ENCODE results near the gene S100A6. TPM values are rescaled to one million over a fixed set of nuclear protein-coding genes. Genes with fewer than 3 reads are reported as not detected.

S100A6 gene
- total RNA-seq, 1 experiment from 2014 or later: 1,521 TPM

DNA sequence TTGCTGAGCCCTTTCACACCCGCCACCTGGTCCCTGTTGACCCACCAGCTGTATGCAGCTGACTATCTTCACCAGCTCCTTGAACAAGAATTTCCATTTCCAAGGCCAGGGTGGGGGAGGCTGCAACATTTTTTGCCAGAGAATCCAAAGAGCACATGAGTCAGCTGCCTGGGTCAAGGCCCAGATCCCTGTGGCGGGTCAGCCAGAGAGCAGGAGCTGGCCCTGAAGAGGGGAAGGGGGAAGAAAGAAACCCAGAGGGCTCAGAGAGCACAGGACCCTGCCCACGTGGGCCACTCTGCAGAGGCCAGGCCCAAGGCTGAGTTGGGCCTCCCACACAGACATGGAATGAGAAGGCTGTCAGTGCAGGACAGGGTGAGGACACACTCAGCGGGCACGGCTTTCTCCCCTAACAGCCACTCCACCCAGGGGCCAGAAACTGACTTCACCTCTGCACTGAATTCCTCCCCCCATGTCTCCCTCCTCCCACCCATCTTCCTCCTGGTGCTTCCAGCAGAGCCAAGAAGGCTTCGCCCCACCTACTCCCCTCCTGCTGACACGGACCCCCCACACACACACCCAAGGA lies 28.9 kb downstream of the S100A6 start:
- Mint-ChIP-seq H3K9me3 (ENCODE audit: low read depth, unreplicated experiment) (no peaks in the 10 kb centered on the region), H3K4me1 (ENCODE audit: low read depth, unreplicated experiment) (peaks cover 52% of the 10 kb centered on the region), H3K36me3 (ENCODE audit: insufficient read depth, unreplicated experiment) (peaks cover 12% of the 10 kb centered on the region), H3K27ac (ENCODE audit: unreplicated experiment) (no peak overlapping the region), H3K27me3 (ENCODE audit: unreplicated experiment) (no peaks in the 10 kb centered on the region), H3K4me3 (ENCODE audit: low read depth, unreplicated experiment) (no peak overlapping the region)
- BruUV-seq (replicated peaks): no TSS peak
- peak; percentile 47 for DNase-seq
- intact Hi-C loops (cut with micrococcal nuclease; ENCODE audit: unreplicated experiment): loop anchor here (2.0 kb wide), 1 partner anchor 242 kb away; no protein-coding TSS in a partner anchor
- CTCF ChIA-PET: interaction anchor here (1.0 to 1.5 kb wide), 3 partner anchors 9 to 120 kb away, joined by 4 to 5 read pairs (median 4); partner anchors contain the start of gene S100A13
- TF ChIP-seq, protein P1, sequence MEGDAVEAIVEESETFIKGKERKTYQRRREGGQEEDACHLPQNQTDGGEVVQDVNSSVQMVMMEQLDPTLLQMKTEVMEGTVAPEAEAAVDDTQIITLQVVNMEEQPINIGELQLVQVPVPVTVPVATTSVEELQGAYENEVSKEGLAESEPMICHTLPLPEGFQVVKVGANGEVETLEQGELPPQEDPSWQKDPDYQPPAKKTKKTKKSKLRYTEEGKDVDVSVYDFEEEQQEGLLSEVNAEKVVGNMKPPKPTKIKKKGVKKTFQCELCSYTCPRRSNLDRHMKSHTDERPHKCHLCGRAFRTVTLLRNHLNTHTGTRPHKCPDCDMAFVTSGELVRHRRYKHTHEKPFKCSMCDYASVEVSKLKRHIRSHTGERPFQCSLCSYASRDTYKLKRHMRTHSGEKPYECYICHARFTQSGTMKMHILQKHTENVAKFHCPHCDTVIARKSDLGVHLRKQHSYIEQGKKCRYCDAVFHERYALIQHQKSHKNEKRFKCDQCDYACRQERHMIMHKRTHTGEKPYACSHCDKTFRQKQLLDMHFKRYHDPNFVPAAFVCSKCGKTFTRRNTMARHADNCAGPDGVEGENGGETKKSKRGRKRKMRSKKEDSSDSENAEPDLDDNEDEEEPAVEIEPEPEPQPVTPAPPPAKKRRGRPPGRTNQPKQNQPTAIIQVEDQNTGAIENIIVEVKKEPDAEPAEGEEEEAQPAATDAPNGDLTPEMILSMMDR (IDR thresholded peaks at IDR 0.05; ENCODE audit: unreplicated experiment): no peak

DNA sequence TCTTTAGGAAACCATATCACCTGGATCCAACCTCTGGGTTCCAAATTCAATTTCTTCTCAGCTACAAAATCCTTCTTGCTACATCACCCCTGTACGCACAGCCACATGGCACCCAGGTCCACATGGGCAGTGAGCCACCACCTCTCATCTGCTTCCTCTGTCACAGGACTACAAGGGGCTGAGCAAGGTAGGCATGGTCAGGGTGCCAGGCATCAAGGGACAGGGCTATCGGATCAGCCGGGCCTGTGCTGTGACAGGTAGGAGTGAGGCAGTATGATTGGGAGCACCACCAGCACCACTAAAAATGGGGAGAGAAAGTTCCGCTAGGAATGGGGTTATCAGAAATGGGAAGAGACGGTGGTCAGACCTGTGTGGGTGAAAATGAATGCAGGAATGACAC lies 29.4 kb downstream of the S100A6 start:
- TF ChIP-seq, protein P1 (IDR thresholded peaks at IDR 0.05; ENCODE audit: unreplicated experiment): no peak
- Mint-ChIP-seq H3K4me1 (ENCODE audit: low read depth, unreplicated experiment) (peaks cover 47% of the 10 kb centered on the region), H3K36me3 (ENCODE audit: insufficient read depth, unreplicated experiment) (peaks cover 12% of the 10 kb centered on the region), H3K27ac (ENCODE audit: unreplicated experiment) (no peak overlapping the region), H3K9me3 (ENCODE audit: low read depth, unreplicated experiment) (no peaks in the 10 kb centered on the region), H3K4me3 (ENCODE audit: low read depth, unreplicated experiment) (no peak overlapping the region), H3K27me3 (ENCODE audit: unreplicated experiment) (peaks cover under 1% of the 10 kb centered on the region)
- intact Hi-C loops (cut with micrococcal nuclease; ENCODE audit: unreplicated experiment): loop anchor here (2.0 kb wide), 1 partner anchor 242 kb away; no protein-coding TSS in a partner anchor
- CTCF ChIA-PET: interaction anchor here (1.0 to 1.5 kb wide), 3 partner anchors 9 to 121 kb away, joined by 4 to 5 read pairs (median 4); partner anchors contain the start of gene S100A13
- BruUV-seq (replicated peaks): no TSS peak
- no peak for DNase-seq

DNA sequence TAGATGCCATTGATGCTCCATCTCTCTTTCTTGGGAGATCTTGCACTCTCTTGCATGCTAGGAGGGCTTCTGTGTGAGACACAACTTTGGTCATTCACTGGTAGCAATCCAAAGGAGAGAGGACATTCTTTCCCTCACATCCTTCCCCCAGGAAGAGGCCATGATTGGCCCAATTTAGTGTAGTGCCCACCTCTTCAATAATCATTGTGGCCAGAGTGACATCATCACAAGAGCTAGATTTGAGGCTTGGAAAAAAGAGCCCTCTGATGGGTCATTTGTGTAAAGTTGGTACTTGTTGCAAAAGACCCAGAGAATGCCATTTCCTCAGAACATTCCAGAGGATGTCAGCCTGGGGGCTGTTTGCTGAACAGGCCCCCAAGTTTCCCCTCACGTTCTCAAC lies 30.2 kb downstream of the S100A6 start:
- peaks cover 8% of the 10 kb centered on the region for H3K27me3 Mint-ChIP-seq (ENCODE audit: unreplicated experiment)
- peaks cover 39% of the 10 kb centered on the region for H3K4me1 Mint-ChIP-seq (ENCODE audit: low read depth, unreplicated experiment)
- intact Hi-C loops (cut with micrococcal nuclease; ENCODE audit: unreplicated experiment): no loop called here
- BruUV-seq (replicated peaks): no TSS peak
- no peaks in the 10 kb centered on the region for H3K9me3 Mint-ChIP-seq (ENCODE audit: low read depth, unreplicated experiment)
- peaks cover 7% of the 10 kb centered on the region for H3K36me3 Mint-ChIP-seq (ENCODE audit: insufficient read depth, unreplicated experiment)
- CTCF ChIA-PET: interaction anchor here (0.7 kb wide), 1 partner anchor 267 kb away, joined by 3 read pairs; no protein-coding TSS in a partner anchor
- no peak overlapping the region for H3K4me3 Mint-ChIP-seq (ENCODE audit: low read depth, unreplicated experiment)
- TF ChIP-seq, protein P1 (IDR thresholded peaks at IDR 0.05; ENCODE audit: unreplicated experiment): no peak
- no peak for DNase-seq
- H3K27ac Mint-ChIP-seq (ENCODE audit: unreplicated experiment): no peak overlapping the region

DNA sequence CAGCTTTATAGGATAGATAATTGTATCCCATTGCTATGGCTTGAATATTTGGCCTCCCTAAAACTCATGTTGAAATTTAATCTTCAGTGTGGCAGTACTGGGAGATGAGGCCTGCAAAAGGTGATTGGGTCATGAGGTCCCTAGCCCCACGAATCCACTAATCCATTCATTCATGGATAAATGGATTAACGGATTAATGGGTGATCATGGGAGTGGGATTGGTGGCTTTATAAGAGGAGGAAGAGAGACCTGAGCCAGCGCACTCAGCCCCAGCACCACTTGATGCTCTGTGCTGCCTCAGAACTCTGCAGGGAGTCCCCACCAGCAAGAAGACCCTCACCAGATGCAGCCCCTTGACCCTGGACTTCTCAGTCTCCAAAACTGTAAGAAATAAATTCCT lies 32.0 kb downstream of the S100A6 start:
- H3K4me1 Mint-ChIP-seq (ENCODE audit: low read depth, unreplicated experiment): peaks cover 22% of the 10 kb centered on the region
- TF ChIP-seq, protein P1 (IDR thresholded peaks at IDR 0.05; ENCODE audit: unreplicated experiment): no peak
- CTCF ChIA-PET: no interaction called here

More for the DNA sequence above, 32.0 kb downstream of the S100A6 start:
- no TSS peak for BruUV-seq (replicated peaks)
- DNase-seq: no peak
- Mint-ChIP-seq H3K27me3 (ENCODE audit: unreplicated experiment) (peaks cover 26% of the 10 kb centered on the region), H3K9me3 (ENCODE audit: low read depth, unreplicated experiment) (no peaks in the 10 kb centered on the region), H3K4me3 (ENCODE audit: low read depth, unreplicated experiment) (no peak overlapping the region), H3K27ac (ENCODE audit: unreplicated experiment) (no peak overlapping the region), H3K36me3 (ENCODE audit: insufficient read depth, unreplicated experiment) (peaks cover 7% of the 10 kb centered on the region)
- intact Hi-C loops (cut with micrococcal nuclease; ENCODE audit: unreplicated experiment): no loop called here

All from Calu3 (cell line).